Measurements from ENCODE around the gene OSBPL3.
A peak's percentile ranks its signal among the peaks of the same experiment; 100 is the strongest.

- TF ChIP-seq EZH2 (IDR thresholded peaks at IDR 0.05; ENCODE audit: borderline replicate concordance, insufficient read depth, low read length, poor library complexity, severe bottlenecking) (no peak), POLR2AphosphoS5 (IDR thresholded peaks at IDR 0.05) (peak; percentile 39), EP300 (conservative IDR thresholded peaks at IDR 0.05; ENCODE audit: poor library complexity, severe bottlenecking) (no peak), RAD21 (conservative IDR thresholded peaks at IDR 0.05) (no peak), SMC3 (conservative IDR thresholded peaks at IDR 0.05; ENCODE audit: poor library complexity) (no peak), TAF1 (IDR thresholded peaks at IDR 0.05; ENCODE audit: low read depth) (no peak)
- TF ChIP-seq, protein P1, sequence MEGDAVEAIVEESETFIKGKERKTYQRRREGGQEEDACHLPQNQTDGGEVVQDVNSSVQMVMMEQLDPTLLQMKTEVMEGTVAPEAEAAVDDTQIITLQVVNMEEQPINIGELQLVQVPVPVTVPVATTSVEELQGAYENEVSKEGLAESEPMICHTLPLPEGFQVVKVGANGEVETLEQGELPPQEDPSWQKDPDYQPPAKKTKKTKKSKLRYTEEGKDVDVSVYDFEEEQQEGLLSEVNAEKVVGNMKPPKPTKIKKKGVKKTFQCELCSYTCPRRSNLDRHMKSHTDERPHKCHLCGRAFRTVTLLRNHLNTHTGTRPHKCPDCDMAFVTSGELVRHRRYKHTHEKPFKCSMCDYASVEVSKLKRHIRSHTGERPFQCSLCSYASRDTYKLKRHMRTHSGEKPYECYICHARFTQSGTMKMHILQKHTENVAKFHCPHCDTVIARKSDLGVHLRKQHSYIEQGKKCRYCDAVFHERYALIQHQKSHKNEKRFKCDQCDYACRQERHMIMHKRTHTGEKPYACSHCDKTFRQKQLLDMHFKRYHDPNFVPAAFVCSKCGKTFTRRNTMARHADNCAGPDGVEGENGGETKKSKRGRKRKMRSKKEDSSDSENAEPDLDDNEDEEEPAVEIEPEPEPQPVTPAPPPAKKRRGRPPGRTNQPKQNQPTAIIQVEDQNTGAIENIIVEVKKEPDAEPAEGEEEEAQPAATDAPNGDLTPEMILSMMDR (IDR thresholded peaks at IDR 0.05; ENCODE audit: poor library complexity, severe bottlenecking): no peak
- TF ChIP-seq, protein P2, sequence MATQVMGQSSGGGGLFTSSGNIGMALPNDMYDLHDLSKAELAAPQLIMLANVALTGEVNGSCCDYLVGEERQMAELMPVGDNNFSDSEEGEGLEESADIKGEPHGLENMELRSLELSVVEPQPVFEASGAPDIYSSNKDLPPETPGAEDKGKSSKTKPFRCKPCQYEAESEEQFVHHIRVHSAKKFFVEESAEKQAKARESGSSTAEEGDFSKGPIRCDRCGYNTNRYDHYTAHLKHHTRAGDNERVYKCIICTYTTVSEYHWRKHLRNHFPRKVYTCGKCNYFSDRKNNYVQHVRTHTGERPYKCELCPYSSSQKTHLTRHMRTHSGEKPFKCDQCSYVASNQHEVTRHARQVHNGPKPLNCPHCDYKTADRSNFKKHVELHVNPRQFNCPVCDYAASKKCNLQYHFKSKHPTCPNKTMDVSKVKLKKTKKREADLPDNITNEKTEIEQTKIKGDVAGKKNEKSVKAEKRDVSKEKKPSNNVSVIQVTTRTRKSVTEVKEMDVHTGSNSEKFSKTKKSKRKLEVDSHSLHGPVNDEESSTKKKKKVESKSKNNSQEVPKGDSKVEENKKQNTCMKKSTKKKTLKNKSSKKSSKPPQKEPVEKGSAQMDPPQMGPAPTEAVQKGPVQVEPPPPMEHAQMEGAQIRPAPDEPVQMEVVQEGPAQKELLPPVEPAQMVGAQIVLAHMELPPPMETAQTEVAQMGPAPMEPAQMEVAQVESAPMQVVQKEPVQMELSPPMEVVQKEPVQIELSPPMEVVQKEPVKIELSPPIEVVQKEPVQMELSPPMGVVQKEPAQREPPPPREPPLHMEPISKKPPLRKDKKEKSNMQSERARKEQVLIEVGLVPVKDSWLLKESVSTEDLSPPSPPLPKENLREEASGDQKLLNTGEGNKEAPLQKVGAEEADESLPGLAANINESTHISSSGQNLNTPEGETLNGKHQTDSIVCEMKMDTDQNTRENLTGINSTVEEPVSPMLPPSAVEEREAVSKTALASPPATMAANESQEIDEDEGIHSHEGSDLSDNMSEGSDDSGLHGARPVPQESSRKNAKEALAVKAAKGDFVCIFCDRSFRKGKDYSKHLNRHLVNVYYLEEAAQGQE (IDR thresholded peaks at IDR 0.05; ENCODE audit: borderline replicate concordance): peak; percentile 12
These were observed 223.2 kb downstream of the OSBPL3 start for GRCh38 chr7:24756545-24757352.

All from neural cell (in vitro differentiated cells).